Measurements from ENCODE around the gene SDCBP2. TPM values are rescaled to one million over a fixed set of nuclear protein-coding genes. Genes with fewer than 3 reads are reported as not detected.

The SDCBP2 gene
- total RNA-seq, 1 experiment from 2014 or later = 1.9 TPM

DNA sequence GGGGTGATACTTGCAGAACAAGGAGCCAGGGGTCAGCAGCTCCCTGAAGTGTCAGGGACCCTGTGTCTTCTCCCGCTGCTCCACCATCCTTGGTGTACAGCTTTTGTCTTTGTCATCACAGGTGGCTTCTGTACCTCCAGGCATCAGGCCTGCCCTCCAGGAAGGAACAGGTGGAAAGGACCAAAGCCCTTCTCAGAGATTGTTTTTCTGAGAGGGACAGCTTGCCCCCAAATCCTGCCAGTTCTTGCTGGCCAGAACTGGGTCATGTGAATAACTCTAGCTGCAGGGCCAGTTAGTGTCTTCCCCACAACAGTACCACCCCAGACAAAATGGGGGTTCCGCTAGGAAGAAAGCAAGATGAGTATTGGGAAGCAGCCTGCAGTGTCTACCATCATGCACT, 31.5 kb downstream of the SDCBP2 start:
- H3K9me3 Mint-ChIP-seq = no peaks in the 10 kb centered on the region
- Histone ChIP-seq H3K14ac (ENCODE audit: insufficient read depth, low read length) (no peak overlapping the region), H2BK12ac (ENCODE audit: insufficient read length, low read depth, low read length) (no peak overlapping the region), H3K56ac (ENCODE audit: insufficient read length, low read depth, low read length) (no peak overlapping the region), H3K79me1 (ENCODE audit: insufficient read depth, low read depth, low read length, poor library complexity, severe bottlenecking) (no peaks in the 10 kb centered on the region), H3K27me3 (ENCODE audit: insufficient read depth, low read length) (no peaks in the 10 kb centered on the region), H3K4me2 (ENCODE audit: insufficient read depth, insufficient read length, low read length) (no peak overlapping the region), H2BK120ac (ENCODE audit: low read depth, low read length, poor library complexity, severe bottlenecking) (no peak overlapping the region), H3K4me1 (ENCODE audit: insufficient read depth, low read length) (no peaks in the 10 kb centered on the region), H3K9ac (ENCODE audit: extremely low read depth, insufficient read length, low read length) (no peak overlapping the region), H2AFZ (ENCODE audit: low read length) (no peak overlapping the region), H2BK5ac (ENCODE audit: insufficient read length, low read length) (no peak overlapping the region), H4K5ac (ENCODE audit: insufficient read length, low read depth, low read length) (no peak overlapping the region), H3K27ac (ENCODE audit: insufficient read length, low read depth, low read length) (no peak overlapping the region), H2BK15ac (ENCODE audit: low read depth, low read length) (no peak overlapping the region), H4K91ac (ENCODE audit: insufficient read length, low read depth, low read length) (no peak overlapping the region), H3K4ac (ENCODE audit: low read depth, low read length) (no peak overlapping the region), H4K20me1 (ENCODE audit: control insufficient read depth, insufficient read depth, insufficient read length) (no peaks in the 10 kb centered on the region), H3T11ph (ENCODE audit: low read length) (no peak overlapping the region), H2AK5ac (ENCODE audit: insufficient read length, low read length) (no peak overlapping the region), H3K23ac (ENCODE audit: insufficient read length, low read depth, low read length) (no peak overlapping the region), H4K8ac (replicated peaks; ENCODE audit: insufficient read length, low read depth, low read length) (no peak overlapping the region), H3K9me3 (ENCODE audit: control insufficient read depth, low read depth, low read length) (no peaks in the 10 kb centered on the region), H3K18ac (ENCODE audit: insufficient read length, low read depth, low read length) (no peak overlapping the region), H3K79me2 (ENCODE audit: insufficient read depth, low read length) (no peaks in the 10 kb centered on the region), H3K23me2 (ENCODE audit: insufficient read length, low read depth, low read length, poor library complexity, severe bottlenecking) (no peaks in the 10 kb centered on the region), H2BK20ac (ENCODE audit: low read depth, low read length, poor library complexity, severe bottlenecking) (no peak overlapping the region)
- H3K4me1 Mint-ChIP-seq = peaks cover 12 to 21% of the 10 kb centered on the region in 2 experiments
- H3K27me3 Mint-ChIP-seq (ENCODE audit: low read depth) = no peaks in the 10 kb centered on the region; the same call in 1 of the 2 replicates
- no CpG with 5 or more reads among the region's 2 CpGs for WGBS (ENCODE audit: extremely low coverage, insufficient read length, low lambda C conversion rate)
- DNase-seq = no peak
- no peak overlapping the region for H3K27ac Mint-ChIP-seq
- TF ChIP-seq CTCF (conservative IDR thresholded peaks at IDR 0.05) = no peak
- no peak overlapping the region for H3K4me3 Mint-ChIP-seq
- no peaks in the 10 kb centered on the region; a peak in 1 of 7 replicates for H3K36me3 Mint-ChIP-seq (ENCODE audit: insufficient read depth in 1 of 3, low read depth in 3 of 3)

Measured in H9 (cell line).